ENCODE data around the gene GALNT17.

GALNT17 gene

DNA sequence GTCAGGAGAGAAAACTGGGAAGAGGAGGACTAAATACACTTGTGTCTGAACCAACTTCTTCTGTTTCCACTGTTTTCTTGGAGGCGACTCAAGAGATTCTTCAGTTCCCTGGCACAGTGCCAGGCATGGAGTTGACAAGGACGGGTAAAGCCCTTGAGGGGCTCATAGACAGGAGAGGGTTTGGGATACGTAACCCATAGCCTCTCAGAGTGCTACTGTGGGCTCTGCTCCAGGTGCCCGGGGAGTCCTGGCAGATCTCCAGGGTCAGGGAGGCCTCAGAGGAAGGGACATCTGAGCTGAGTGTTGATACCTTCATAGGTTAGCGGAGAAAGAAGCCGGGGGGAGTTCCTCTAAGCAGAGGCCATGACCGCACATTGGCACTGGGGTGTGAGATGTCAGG lies 42.0 kb downstream of the GALNT17 start:
- Histone ChIP-seq H2AFZ (ENCODE audit: low read length) (no peak overlapping the region), H3K4me3 (ENCODE audit: low read length, poor library complexity, severe bottlenecking) (no peak overlapping the region), H3K4me1 (ENCODE audit: insufficient read depth, low read length, poor library complexity, severe bottlenecking) (no peaks in the 10 kb centered on the region), H3K27me3 (ENCODE audit: insufficient read depth, low read length, poor library complexity, severe bottlenecking) (no peaks in the 10 kb centered on the region), H4K20me1 (ENCODE audit: insufficient read depth, low read length, poor library complexity, severe bottlenecking) (no peaks in the 10 kb centered on the region), H3K9ac (ENCODE audit: low read depth, low read length, poor library complexity, severe bottlenecking) (no peak overlapping the region), H3K79me2 (ENCODE audit: insufficient read depth, low read length) (no peaks in the 10 kb centered on the region), H3K4me2 (ENCODE audit: low read depth, low read length, poor library complexity, severe bottlenecking) (no peak overlapping the region), H3F3A (ENCODE audit: low read depth) (no peaks in the 10 kb centered on the region), H3K36me3 (ENCODE audit: insufficient read depth, low read length) (no peaks in the 10 kb centered on the region), H3K9me2 (replicated peaks; ENCODE audit: low read depth, low read length) (no peaks in the 10 kb centered on the region), H3K9me3 (ENCODE audit: insufficient read depth, low read depth, low read length) (peaks cover 8% of the 10 kb centered on the region; the same call in 1 of the 2 replicates)
- TF ChIP-seq, protein P1, sequence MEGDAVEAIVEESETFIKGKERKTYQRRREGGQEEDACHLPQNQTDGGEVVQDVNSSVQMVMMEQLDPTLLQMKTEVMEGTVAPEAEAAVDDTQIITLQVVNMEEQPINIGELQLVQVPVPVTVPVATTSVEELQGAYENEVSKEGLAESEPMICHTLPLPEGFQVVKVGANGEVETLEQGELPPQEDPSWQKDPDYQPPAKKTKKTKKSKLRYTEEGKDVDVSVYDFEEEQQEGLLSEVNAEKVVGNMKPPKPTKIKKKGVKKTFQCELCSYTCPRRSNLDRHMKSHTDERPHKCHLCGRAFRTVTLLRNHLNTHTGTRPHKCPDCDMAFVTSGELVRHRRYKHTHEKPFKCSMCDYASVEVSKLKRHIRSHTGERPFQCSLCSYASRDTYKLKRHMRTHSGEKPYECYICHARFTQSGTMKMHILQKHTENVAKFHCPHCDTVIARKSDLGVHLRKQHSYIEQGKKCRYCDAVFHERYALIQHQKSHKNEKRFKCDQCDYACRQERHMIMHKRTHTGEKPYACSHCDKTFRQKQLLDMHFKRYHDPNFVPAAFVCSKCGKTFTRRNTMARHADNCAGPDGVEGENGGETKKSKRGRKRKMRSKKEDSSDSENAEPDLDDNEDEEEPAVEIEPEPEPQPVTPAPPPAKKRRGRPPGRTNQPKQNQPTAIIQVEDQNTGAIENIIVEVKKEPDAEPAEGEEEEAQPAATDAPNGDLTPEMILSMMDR (conservative IDR thresholded peaks at IDR 0.05; ENCODE audit: low read length): no peak
- TF ChIP-seq EZH2phosphoT487 (IDR thresholded peaks at IDR 0.05; ENCODE audit: borderline replicate concordance): no peak

GRCh38 chr7:71182438-71182935 lies 50.5 kb downstream of the GALNT17 start:
- TF ChIP-seq EZH2phosphoT487 (IDR thresholded peaks at IDR 0.05; ENCODE audit: borderline replicate concordance): no peak
- TF ChIP-seq, protein P1 (conservative IDR thresholded peaks at IDR 0.05; ENCODE audit: low read length): no peak
- Histone ChIP-seq H3K9ac (ENCODE audit: low read depth, low read length, poor library complexity, severe bottlenecking) (no peak overlapping the region), H3K4me1 (ENCODE audit: insufficient read depth, low read length, poor library complexity, severe bottlenecking) (no peaks in the 10 kb centered on the region), H3F3A (ENCODE audit: low read depth) (no peaks in the 10 kb centered on the region), H3K36me3 (ENCODE audit: insufficient read depth, low read length) (no peaks in the 10 kb centered on the region), H2AFZ (ENCODE audit: low read length) (no peak overlapping the region), H3K27me3 (ENCODE audit: insufficient read depth, low read length, poor library complexity, severe bottlenecking) (no peaks in the 10 kb centered on the region), H3K4me2 (ENCODE audit: low read depth, low read length, poor library complexity, severe bottlenecking) (no peak overlapping the region), H3K4me3 (ENCODE audit: low read length, poor library complexity, severe bottlenecking) (no peak overlapping the region), H3K9me2 (replicated peaks; ENCODE audit: low read depth, low read length) (no peaks in the 10 kb centered on the region), H3K79me2 (ENCODE audit: insufficient read depth, low read length) (no peaks in the 10 kb centered on the region), H3K9me3 (ENCODE audit: insufficient read depth, low read depth, low read length) (peaks cover 2% of the 10 kb centered on the region; the same call in 1 of the 2 replicates), H4K20me1 (ENCODE audit: insufficient read depth, low read length, poor library complexity, severe bottlenecking) (no peaks in the 10 kb centered on the region)

- no peak overlapping the region for H3K9ac ChIP-seq (ENCODE audit: low read depth, low read length, poor library complexity, severe bottlenecking)
- no peaks in the 10 kb centered on the region for H3K9me2 ChIP-seq (replicated peaks; ENCODE audit: low read depth, low read length)
These were observed 52.2 kb downstream of the GALNT17 start for GRCh38 chr7:71184136-71184535.

More at GRCh38 chr7:71184136-71184535, 52.2 kb downstream of the GALNT17 start:
- no peak overlapping the region for H3K4me2 ChIP-seq (ENCODE audit: low read depth, low read length, poor library complexity, severe bottlenecking)
- H3K27me3 ChIP-seq (ENCODE audit: insufficient read depth, low read length, poor library complexity, severe bottlenecking): no peaks in the 10 kb centered on the region
- H3F3A ChIP-seq (ENCODE audit: low read depth): no peaks in the 10 kb centered on the region
- H2AFZ ChIP-seq (ENCODE audit: low read length): no peak overlapping the region
- H3K4me3 ChIP-seq (ENCODE audit: low read length, poor library complexity, severe bottlenecking): no peak overlapping the region
- no peaks in the 10 kb centered on the region for H3K79me2 ChIP-seq (ENCODE audit: insufficient read depth, low read length)
- no peaks in the 10 kb centered on the region for H3K4me1 ChIP-seq (ENCODE audit: insufficient read depth, low read length, poor library complexity, severe bottlenecking)
- peaks cover 2% of the 10 kb centered on the region; the same call in 1 of the 2 replicates for H3K9me3 ChIP-seq (ENCODE audit: insufficient read depth, low read depth, low read length)
- TF ChIP-seq, protein P1 (conservative IDR thresholded peaks at IDR 0.05; ENCODE audit: low read length): no peak
- TF ChIP-seq EZH2phosphoT487 (IDR thresholded peaks at IDR 0.05; ENCODE audit: borderline replicate concordance): no peak
- H4K20me1 ChIP-seq (ENCODE audit: insufficient read depth, low read length, poor library complexity, severe bottlenecking): no peaks in the 10 kb centered on the region
- no peaks in the 10 kb centered on the region for H3K36me3 ChIP-seq (ENCODE audit: insufficient read depth, low read length)

All from Loucy (cell line).